DMS53 (cell line): ENCODE results near the gene BTN1A1.
"Not testable (repeated sequence)": the region's sequence is repeated elsewhere in the genome, so short reads cannot be mapped to it uniquely, and the experiment has no call there.

ENCODE experiments used
- DNase-seq: peaks from one replicate; lab custom pipeline; 2025; lab: John Stamatoyannopoulos, UW

The BTN1A1 gene

GRCh38 chr6:26537160-26537845 lies 37.2 kb downstream of the BTN1A1 start:
- peak; percentile 97 for DNase-seq

GRCh38 chr6:26537846-26538571 lies 37.9 kb downstream of the BTN1A1 start, which contains the start of gene HMGN4:
Gene HMGN4, plus strand, starts transcription at chr6:26538366. Its CDS starts 6,841 bp downstream, at chr6:26545207.
- DNase-seq = peak; percentile 96

- peak; percentile 66 for DNase-seq
Measured at GRCh38 chr6:26538572-26538902, 38.4 kb downstream of the BTN1A1 start.

- no peak for DNase-seq
Measured at GRCh38 chr6:26539071-26539615, 39.0 kb downstream of the BTN1A1 start.

- no peak for DNase-seq
Measured at GRCh38 chr6:26541579-26541978, 41.5 kb downstream of the BTN1A1 start.

GRCh38 chr6:26543953-26544352 lies 43.9 kb downstream of the BTN1A1 start:
- DNase-seq = peak; percentile 50

GRCh38 chr6:26544473-26544872 lies 44.4 kb downstream of the BTN1A1 start:
- DNase-seq = no peak

GRCh38 chr6:26545627-26546026 lies 45.5 kb downstream of the BTN1A1 start:
- no peak for DNase-seq

GRCh38 chr6:26547363-26547762 lies 47.3 kb downstream of the BTN1A1 start:
- DNase-seq = not testable (repeated sequence)

- peak; percentile 92 for DNase-seq
Measured at GRCh38 chr6:26550250-26550993, 50.3 kb downstream of the BTN1A1 start.

GRCh38 chr6:26552205-26552604 lies 52.1 kb downstream of the BTN1A1 start:
- no peak for DNase-seq

GRCh38 chr6:26552640-26553188 lies 52.6 kb downstream of the BTN1A1 start:
- DNase-seq = no peak

- DNase-seq = peak; percentile 84
Measured at GRCh38 chr6:26553264-26553634, 53.1 kb downstream of the BTN1A1 start.

- DNase-seq = peak; percentile 89
Measured at GRCh38 chr6:26553635-26554446, 53.7 kb downstream of the BTN1A1 start.

GRCh38 chr6:26554447-26554696 lies 54.3 kb downstream of the BTN1A1 start:
- DNase-seq = no peak

- DNase-seq = peak; percentile 83
Measured at GRCh38 chr6:26554697-26555504, 54.8 kb downstream of the BTN1A1 start.

GRCh38 chr6:26555505-26556262 lies 55.6 kb downstream of the BTN1A1 start:
- peak; percentile 75 for DNase-seq

- peak; percentile 88 for DNase-seq
Measured at GRCh38 chr6:26556263-26557070, 56.4 kb downstream of the BTN1A1 start.
